Measurements from ENCODE around the gene ZNF556.
A peak's percentile ranks its signal among the peaks of the same experiment; 100 is the strongest.

ZNF556 gene

DNA sequence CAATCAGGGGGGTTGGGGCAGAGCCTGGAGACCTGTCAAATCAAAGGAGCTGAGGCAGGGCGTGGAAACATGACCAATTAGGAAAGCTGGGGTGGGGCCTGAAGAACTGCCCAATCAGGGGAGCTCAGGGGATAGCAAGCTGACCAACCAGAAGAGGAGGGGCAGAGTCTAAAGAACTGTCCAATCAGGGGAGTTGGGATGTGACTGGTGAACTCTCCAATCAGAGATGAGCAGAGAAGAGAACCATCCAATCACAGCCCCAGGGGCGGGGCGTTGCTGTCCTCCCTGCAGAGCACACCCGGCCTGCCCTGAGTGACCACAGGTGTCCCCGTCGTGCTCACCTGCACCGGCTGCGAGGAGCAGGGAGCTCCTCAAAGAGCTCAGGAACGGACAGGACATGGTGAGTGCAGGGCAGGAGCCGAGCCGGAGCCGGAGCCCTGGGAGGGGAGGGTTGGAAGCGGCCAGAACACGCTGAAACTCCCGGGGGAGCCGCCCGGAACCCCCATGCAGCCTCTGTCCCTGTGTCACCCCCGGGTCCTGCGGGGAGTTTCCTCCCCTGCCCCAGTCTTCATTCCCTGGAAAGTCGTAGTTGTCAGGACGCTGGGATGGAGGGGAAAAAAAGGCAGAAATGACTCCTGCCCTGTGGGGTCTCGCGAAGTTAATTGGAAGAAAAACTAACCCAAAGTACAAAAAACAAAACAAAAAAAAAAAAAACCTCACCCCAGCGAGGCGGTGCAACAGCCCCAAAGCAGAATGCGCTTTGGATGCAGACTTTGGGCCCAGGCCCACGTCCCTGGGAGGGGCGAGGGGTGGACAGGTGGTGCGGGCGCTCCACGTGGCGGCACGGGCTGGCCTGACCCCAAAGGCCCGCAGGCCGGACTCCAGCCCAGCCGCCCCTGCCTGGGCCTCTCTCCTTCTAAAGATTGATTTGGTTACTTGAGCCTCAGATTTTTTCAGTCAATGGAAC lies at the start of gene ZNF556:
Gene ZNF556 (plus strand): TSS at position 311 of the 967 bp plus-strand sequence. CDS start 87 bp downstream, at position 398.
- DNase-seq (ENCODE audit: low spot score), result peak; percentile 18

DNA sequence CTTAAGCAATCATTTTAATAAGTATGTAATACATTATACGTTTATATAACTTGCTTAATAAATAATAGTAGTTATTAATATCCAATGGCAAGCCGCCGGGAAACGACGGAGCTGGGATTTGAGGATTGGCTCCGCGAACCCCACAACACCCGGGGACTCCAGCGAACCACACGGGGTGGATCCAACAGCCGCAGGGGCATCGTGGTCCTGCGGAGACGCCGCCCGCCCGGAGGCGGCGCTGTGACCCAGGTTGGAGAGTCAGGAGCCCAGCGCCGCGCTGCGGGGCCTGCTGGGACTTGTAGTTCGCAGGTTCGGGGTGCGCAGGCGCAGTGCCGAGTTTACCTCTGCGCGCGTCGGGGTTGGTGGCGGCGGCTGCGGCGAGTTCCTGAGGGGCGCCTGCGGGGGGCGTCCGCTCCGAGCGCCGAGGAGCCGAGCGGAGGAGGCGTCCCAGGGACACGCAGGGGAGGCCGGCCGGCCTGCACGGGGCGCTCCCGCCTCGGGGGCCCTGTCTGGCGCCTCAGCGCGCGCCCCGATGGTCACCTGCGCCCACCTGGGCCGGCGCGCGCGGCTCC lies 47.5 kb upstream of the ZNF556 start, which contains the start of gene ZNF554:
Gene ZNF554 (plus strand): TSS at position 329 of the 572 bp plus-strand sequence. CDS start 204 bp downstream, at position 533.
- peak; percentile 95 for DNase-seq (ENCODE audit: low spot score)

DNA sequence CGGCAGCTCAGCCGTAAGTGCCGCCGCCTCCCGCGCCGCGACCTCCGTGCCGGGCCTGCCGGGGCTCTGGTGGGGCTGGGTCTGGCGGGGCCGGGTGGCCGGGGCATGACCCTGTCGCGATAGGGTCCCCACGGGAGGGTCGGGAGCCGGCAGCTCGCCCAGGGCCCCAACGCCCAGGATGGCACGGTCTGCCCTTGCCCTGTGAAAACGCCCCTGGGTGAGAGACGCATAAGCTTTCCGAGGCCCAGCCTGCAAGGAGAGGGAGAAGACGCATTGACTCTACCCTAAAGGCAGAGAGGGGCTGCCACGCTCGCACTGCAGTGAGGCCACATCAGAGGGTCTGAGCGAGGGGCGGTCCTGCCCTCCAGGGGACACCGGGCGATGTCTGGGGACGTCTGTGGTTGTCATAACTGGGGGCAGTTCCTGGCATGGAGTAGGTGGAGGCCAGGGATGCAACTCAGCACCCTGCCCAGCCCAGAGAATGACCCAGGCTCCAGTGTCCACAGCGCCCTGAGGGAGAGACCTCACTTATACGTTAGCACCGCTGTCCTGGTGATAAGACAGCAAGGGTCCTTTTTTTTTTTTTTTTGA lies 46.9 kb upstream of the ZNF556 start:
- no peak for DNase-seq (ENCODE audit: low spot score)

DNA sequence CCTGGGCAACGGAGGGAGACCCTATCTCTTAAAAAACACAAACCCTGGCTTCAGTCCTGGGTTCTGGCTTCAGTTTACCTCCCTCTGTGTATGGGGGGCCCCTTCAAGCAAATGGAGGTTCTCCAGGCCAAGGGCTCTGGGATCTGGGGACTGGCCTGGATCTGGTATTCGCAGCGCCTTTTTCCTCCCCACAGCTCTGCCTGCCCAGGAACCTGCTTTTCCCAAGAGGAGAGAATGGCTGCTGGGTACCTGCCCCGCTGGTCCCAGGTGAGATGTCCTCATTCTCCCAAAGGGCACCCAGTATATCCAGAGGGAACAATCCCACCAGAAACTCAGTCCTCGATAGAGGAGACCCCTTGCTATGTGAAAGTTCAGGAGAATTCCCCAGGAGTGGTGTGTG lies 44.3 kb upstream of the ZNF556 start:
- no peak for DNase-seq (ENCODE audit: low spot score)

DNA sequence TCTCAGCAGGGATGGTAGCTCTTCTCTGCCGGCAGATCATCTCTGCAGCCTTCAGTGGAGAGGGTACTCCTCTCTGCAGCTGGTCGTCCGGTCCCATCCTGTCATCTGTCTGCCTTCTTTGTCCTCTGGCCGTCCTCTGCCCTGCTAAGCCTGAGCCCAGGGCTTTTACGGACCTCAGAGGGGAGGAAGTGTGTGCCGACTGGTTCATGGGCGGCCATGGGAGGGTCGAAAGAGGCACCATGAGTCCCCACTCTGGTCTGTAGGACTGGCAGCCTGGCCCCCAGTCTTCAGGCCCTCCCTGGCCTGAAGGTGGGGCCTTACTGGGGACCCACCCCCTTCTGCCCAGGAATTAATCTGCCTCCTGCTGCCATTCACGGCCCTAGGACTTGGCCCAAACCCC lies 43.5 kb upstream of the ZNF556 start:
- no peak for DNase-seq (ENCODE audit: low spot score)

DNA sequence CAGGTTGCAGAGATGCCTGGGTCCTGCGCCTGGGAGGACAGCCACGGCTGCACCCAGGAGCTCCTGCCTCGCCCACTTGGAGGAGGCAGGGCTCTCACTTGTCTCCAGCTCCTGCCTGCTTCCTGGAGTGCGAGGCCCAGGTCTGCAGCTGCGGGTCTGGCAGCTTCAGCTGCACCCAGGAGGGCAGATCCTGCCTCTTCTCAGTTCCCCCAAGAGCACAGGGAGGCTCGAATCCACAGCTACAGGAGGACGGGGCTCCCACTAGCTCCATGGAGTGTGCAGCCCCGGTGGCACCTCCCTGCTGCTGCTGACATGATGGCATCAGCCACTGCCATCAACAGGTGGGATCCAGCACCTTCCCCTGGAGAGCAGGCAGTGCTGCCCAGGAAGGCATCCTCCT lies 43.0 kb upstream of the ZNF556 start:
- no peak for DNase-seq (ENCODE audit: low spot score)

DNA sequence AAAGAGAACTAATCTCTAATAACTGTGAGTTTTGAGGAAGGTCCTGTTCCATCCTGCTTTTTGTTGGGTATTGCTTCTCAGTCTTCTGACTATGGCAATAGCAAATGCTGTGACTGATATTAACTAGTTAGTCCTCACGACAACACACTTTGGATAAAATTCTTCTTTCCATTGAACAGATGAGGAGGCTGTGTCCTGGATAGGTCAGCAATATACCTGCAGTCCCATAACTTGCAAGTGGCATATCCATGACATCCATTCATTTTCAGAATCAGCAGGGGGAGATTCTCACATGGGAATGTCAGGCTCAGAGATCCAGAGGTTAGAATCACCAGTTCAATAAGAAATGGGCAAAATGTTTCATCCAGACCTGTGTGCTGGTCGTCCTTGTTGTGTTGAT lies 40.1 kb upstream of the ZNF556 start:
- no peak for DNase-seq (ENCODE audit: low spot score)

DNA sequence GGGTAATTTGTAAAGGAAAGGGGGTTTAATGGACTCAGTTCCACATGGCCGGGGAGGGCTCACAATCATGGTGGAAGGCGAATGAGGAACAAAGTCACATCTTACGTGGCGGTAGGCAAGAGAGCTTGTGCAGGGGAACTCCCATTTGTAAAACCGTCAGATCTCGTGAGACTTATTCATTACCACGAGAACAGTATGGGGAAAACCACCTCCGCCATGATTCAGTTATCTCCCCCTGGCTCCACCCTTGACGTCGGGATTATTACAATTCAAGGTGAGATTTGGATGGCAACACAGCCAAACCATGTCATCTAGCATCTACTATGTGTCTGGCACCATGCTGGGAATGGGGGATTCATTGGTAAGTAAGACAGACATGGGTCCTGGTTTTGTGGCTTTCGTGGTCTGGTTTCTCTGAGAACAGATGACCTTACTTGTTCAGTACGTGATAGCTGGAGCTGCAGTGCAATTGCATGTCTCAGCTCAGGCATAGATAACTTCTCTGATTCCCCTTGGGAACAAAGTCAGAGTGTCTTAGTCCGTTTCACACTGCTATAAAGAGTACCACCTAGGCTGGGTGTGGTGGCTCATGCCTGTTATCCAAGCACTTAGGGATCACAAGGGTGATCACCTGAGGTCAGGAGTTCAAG lies 39.2 kb upstream of the ZNF556 start:
- no peak for DNase-seq (ENCODE audit: low spot score)

DNA sequence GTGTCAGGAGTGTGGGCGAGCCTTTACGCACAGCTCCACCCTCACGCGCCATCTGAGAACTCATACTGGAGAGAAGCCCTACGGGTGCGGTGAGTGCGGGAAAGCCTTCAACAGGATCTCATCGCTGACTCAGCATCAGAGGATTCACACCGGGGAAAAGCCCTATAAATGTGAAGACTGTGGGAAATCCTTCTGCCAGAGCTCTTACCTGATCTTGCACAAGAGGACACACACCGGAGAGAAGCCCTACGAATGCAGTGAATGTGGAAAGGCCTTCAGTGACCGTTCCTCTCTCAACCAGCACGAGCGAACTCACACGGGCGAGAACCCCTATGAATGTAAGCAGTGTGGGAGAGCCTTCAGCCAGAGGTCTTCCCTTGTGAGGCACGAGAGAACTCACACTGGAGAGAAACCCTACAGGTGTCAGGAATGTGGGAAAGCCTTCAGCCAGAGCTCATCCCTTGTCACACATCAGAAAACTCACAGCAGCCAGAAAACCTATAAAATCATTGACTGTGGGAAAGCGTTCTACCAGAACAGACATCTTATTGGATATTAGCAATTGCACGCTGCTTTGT lies 32.8 kb upstream of the ZNF556 start:
- no peak for DNase-seq (ENCODE audit: low spot score)

DNA sequence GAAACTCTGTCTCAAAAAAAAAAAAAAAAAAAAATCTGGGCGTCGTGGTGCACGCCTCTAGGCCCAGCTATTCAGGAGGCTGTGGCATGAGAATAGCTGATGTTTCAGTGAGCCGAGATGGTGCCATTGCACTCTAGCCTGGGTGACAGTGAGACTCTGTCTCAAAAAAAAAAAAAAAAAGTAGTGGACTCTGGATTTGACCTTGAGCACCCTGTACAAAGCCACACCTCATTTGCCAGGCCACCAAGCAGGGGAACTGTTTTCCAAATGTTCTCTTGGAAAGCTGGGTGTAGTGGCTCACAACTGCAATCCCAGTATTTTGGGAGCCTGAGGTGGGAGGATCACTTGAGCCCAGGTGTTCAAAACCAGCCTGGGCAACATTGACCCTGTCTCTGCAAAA lies 29.7 kb upstream of the ZNF556 start:
- DNase-seq (ENCODE audit: low spot score), result no peak

DNA sequence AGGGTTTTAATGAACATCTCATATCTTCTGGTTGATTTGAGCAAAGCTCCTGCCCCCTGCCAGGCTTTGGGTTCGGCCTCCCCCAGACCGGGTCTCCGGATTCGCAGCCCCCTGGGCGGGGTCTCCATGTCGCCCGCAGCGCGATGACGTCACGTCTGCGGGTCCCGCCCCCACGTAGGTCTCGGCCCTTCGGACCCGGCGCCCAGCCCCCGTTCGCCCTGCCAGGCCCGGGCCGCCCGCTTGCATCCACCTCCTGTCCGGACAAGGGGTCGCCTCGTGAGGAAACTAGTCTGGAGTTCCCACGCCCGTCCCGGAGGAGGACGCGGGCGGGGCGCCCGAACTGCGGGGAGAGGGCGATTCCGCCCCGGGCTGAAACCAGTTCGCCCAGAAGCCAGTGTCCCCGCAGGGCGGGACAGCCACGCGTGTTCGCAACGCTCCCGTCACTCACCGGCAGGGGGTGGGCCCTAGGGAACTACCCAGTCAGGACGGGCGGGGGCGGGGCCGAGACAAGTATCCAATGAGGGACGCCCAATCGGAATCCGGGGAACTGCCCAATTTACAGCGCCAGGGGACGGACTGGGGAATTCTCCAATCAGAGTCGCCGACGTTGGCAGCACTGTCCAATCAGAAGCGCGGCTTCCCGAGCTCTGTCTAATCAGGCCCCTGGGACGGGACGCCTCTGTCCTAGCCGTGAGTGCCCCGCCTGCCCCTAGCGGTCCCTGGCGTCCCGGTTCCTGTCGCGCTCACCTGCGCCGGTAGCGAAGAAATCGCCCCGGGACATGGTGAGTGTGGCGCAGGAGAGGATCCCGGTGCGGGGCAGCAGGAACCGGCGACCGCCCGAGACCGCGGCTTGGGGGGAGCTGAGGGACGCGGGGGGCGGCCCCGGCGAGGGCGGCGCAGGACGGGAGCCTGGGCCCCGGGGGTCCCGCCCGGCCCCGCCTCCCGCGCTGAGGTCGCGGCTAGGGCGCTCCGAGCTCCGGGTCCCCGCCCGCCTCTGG lies 26.0 kb upstream of the ZNF556 start, which contains the start of gene ZNF555:
Gene ZNF555 (plus strand): TSS at position 682 of the 998 bp plus-strand sequence. CDS start 98 bp downstream, at position 780.
- DNase-seq (ENCODE audit: low spot score), result peak; percentile 99

DNA sequence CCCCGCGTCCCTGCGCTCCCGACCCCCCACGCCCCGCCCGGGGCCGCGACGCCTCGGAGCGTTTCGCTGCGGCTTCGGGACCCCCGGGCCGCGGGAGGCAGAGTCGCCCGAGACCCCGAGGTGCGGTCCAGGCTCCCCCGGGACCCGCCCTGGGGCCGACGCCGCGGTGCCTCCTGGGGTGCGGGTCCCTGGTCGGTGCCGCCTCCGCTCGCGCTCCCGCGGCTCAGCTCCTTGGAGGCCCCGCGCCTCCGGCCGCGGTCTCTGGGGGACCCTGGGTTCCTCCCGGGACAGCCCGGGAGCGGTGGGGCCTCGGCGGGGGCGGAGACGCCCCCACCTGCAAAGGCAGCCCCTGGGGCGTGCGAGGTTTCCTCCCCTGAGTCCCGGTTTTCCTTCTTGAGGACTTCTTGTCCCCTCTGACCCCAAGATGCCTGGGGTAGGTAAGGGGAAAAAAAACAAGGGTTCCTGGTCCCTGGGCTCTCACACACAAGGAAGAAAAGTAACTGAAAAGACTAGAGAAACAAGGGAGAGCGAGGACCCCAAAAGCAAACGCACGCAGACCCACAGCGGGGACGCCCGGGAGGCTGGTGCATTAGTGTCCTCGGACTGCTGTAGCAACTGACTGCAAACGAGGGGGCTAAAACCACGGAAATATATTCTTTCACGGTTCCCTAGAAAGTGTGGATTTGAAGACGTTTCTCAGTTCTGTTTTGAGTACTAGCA lies 25.1 kb upstream of the ZNF556 start:
- DNase-seq (ENCODE audit: low spot score), result peak; percentile 5

DNA sequence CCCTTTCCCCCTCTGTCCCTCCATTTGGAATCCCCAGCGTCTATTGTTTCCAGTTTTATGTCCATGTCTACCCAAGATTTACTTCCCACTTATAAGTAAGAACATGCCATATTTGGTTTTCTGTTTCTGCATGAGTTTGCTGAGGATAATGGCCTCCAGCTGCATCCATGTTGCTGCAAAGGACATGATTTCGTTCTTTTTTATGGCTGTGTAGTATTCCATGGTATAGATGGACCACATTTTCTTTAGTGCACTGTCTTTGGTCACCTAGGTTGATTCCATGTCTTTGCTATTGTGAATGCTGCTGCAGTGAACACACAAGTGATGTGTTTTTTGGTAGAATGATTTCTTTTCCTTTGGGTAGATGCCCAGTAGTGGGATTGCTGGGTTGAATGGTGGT lies 22.0 kb upstream of the ZNF556 start:
- DNase-seq (ENCODE audit: low spot score), result no peak

DNA sequence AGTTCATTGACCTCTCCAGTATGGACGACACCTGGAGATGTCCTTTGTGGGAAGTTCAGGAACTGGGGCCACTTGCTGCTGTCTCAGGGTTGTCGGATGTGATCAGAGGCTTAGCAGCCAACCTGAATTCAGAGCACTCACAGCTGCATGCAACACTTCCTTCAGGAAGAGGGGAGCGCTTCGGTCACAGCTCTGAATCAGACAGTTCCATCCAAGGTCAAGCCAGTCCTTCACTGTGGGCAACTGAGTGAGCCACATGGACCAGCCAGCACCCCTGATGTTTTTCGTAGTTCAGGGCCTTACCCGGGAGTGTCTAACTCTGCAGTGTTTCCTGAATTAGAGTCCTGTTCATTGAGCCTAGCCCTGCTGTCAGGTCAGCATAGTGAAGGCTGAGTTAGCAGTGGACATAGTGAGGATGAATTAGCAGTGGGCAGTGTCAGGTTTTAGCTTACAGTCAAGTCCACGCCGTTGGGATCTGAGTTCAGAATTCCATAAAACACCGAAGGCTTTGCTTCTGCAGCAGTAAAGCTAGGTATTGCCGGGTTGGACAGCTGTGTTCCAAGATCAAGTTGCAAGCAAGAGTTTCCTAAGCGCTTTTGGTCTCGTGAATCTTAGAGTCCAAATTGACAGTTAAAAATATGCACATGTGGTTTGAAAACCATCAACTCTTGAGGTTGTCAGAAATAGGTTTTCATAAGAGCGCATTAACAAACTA lies 20.8 kb upstream of the ZNF556 start:
- no peak for DNase-seq (ENCODE audit: low spot score)

DNA sequence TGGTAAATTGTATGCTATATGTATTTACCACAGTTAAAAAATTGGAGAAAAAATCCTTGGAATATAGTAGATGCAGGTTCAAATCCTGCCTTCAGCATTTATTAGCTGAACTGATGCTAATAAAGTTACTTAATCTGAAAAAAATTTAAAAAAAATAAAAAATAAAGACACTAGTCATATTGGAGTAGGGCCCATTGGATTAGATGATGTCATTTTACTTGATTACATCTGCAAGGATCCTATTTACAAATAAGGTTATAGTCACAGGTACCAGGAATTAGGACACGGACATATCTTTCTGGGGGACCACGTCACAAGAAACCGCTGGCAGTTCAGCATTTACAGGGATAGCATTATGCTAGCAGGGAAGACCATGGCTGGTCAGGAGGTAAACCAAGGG lies 19.6 kb upstream of the ZNF556 start:
- DNase-seq (ENCODE audit: low spot score), result no peak

DNA sequence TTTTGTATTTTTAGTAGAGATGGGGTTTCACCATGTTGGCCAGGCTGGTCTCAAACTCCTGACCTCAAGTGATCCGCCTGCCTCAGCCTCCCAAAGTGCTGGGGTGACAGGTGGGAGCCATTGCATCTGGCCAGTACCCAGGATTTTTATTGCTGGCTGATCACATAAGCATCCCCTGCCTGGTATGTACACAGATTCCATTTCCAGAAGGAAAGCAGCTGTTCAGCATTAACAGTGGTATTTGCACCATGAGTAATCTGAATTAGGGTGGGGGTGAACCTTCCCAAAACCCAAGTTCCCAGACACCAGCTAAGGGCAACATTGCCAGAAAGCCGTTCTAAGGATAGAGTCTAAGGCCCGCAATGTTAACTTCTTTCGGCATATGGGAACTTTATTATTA lies 18.5 kb upstream of the ZNF556 start:
- no peak for DNase-seq (ENCODE audit: low spot score)

DNA sequence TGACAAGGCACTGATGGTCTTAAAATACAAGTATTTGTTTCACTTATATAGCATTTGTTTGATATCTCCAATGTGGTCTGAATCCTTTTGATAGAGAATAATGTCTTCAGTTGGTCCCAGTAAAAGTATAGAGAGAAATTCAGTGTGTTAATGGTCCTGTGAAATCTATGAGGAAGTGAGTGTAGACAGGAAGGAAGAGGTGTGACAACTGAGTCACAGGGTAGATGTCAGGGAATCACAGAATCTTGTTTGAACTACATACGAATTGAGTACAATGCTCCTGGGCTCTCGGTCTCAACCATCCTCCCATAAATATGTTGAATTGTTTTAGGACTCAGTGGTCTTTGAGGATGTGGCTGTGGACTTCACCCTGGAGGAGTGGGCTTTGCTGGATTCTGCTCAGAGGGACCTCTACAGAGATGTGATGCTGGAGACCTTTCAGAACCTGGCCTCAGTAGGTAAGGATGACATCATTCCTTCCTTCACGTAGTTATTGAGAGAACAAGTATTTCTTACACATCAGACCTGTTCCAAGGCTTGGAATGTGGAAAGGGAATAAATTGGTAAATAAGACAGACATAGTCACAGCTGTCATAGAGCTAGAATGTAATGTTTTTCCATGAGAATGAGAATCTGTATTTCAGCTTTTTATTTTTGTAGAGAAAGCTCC lies 16.7 kb upstream of the ZNF556 start:
- DNase-seq (ENCODE audit: low spot score), result no peak

DNA sequence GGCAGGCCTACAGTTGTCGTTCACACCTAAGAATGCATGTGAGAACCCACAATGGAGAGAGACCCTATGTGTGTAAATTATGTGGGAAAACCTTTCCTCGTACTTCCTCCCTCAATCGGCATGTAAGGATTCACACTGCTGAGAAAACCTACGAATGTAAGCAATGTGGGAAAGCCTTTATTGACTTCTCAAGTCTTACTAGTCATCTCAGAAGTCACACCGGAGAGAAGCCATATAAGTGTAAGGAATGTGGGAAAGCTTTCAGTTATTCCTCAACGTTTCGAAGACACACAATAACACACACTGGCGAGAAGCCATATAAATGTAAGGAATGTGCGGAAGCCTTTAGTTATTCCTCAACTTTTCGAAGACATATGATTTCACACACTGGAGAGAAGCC lies 14.5 kb upstream of the ZNF556 start:
- DNase-seq (ENCODE audit: low spot score), result no peak

Measured in AG08395 (cell line).